Naive thymus-derived CD4-positive, alpha-beta T cell (primary cell): ENCODE results near the gene NDUFB5. TPM values are rescaled to one million over a fixed set of nuclear protein-coding genes. Genes with fewer than 3 reads are reported as not detected.

Source experiments
- ATAC-seq: fragments of 150-1000 bp; cut with Tn5 transposase; 2 replicates; pipeline ENCODE4 v1.10.0; 2021; ENCODE audit warnings: mild to moderate bottlenecking, moderate library complexity
- CTCF ChIA-PET: fragments of 350-600 bp; sonication (Branson Sonifier 250); formaldehyde crosslinking; loops from one replicate; lab custom pipeline; 2021; ENCODE audit warnings: antibody characterized with exemption; lab: Charles Lee
- POLR2A ChIA-PET: fragments of 350-600 bp; sonication (Branson Sonifier 250); formaldehyde crosslinking; loops from one replicate; lab custom pipeline; 2021; ENCODE audit warnings: antibody characterized with exemption, inconsistent platforms; lab: Charles Lee
- DNase-seq, 9 donors: peaks; one replicate each; pipeline versions ENCODE4 v3.0.0 to v3.0.0-alpha.2; 2020 to 2022; ENCODE audit warnings: mixed read lengths in 1 of 9
- H3K27ac ChIP-seq: one replicate; pipeline ENCODE4 v1.7.0; 2013; ENCODE audit warnings: mild to moderate bottlenecking, low read depth, low read length, moderate library complexity
- H3K27me3 ChIP-seq, 2 donors: one replicate each; pipeline ENCODE4 v1.7.0; 2013; ENCODE audit warnings: low read length in 2 of 2, mild to moderate bottlenecking in 2 of 2, moderate library complexity in 2 of 2; ENCODE audit not compliant: control insufficient read depth in 2 of 2, insufficient read depth in 2 of 2
- H3K36me3 ChIP-seq, 3 experiments: 1 replicate in 2 of 3; 2 replicates in 1 of 3; pipeline ENCODE4 v1.7.0; 2013; ENCODE audit warnings: low read length in 3 of 3, mild to moderate bottlenecking in 3 of 3, moderate library complexity in 1 of 3; ENCODE audit not compliant: insufficient read depth in 3 of 3, control insufficient read depth in 2 of 3
- H3K4me1 ChIP-seq, 2 donors: one replicate each; pipeline ENCODE4 v1.7.0; 2013; ENCODE audit warnings: low read length in 2 of 2, mild to moderate bottlenecking in 2 of 2, moderate library complexity in 1 of 2; ENCODE audit not compliant: control insufficient read depth in 2 of 2, insufficient read depth in 2 of 2
- H3K4me3 ChIP-seq: 2 replicates; pipeline ENCODE4 v1.7.0; 2013; ENCODE audit warnings: mild to moderate bottlenecking, low read length
- H3K9me3 ChIP-seq, 3 experiments: 1 replicate in 2 of 3; 2 replicates in 1 of 3; pipeline ENCODE4 v1.7.0; 2013; ENCODE audit warnings: low read length in 3 of 3; ENCODE audit not compliant: control insufficient read depth in 2 of 3
- H3K27ac Mint-ChIP-seq, 9 donors: one replicate each; pipeline ENCODE4 v1.8.0; 2020 to 2022; ENCODE audit warnings: mixed read lengths in 9 of 9, mild to moderate bottlenecking in 8 of 9, moderate library complexity in 5 of 9, inconsistent platforms in 2 of 9
- H3K27me3 Mint-ChIP-seq, 5 donors: one replicate each; pipeline ENCODE4 v1.8.0; 2021 to 2022; ENCODE audit warnings: mixed read lengths in 5 of 5, mild to moderate bottlenecking in 1 of 5
- H3K36me3 Mint-ChIP-seq, 5 donors: one replicate each; pipeline ENCODE4 v1.8.0; 2020 to 2022; ENCODE audit warnings: mixed read lengths in 5 of 5, mild to moderate bottlenecking in 3 of 5, inconsistent platforms in 1 of 5
- H3K4me1 Mint-ChIP-seq, 7 donors: one replicate each; pipeline ENCODE4 v1.8.0; 2020 to 2022; ENCODE audit warnings: mixed read lengths in 7 of 7, mild to moderate bottlenecking in 3 of 7, inconsistent platforms in 1 of 7
- H3K4me3 Mint-ChIP-seq, 10 donors: one replicate each; pipeline ENCODE4 v1.8.0; 2020 to 2022; ENCODE audit warnings: mild to moderate bottlenecking in 10 of 10, mixed read lengths in 10 of 10, moderate library complexity in 6 of 10, inconsistent platforms in 2 of 10
- H3K9me3 Mint-ChIP-seq, 11 donors: one replicate each; pipeline ENCODE4 v1.8.0; 2020 to 2022; ENCODE audit warnings: mixed read lengths in 11 of 11, mild to moderate bottlenecking in 4 of 11, inconsistent platforms in 1 of 11, moderate library complexity in 1 of 11
- intact Hi-C, 2 donors: fragments of 100-400 bp; cut with micrococcal nuclease; formaldehyde crosslinking; loops; one replicate each; pipeline ENCODE4 v1.15.1; 2023
- polyA plus RNA-seq, 2 donors: library from polyadenylated mRNA; unstranded; fragments of 300-500 nt; fragmentation: Illumina TruSeq; gene quantifications; one replicate each; pipeline ENCODE4 v1.2.3, GENCODE V29; 2021
- total RNA-seq, 6 experiments: library from RNA in 5 of 6; stranded (reverse) in 5 of 6; gene quantifications; 1 replicate in 5 of 6; 2 replicates in 1 of 6; pipeline ENCODE4 v1.2.3 and lab custom pipeline; 2021 to 2026

Gene NDUFB5
- total RNA-seq (10 to 100 TPM; 33.4 to 80.2 (median 62.8) TPM), polyA plus RNA-seq (100 to 1,000 TPM in 1 of 2 donors, 10 to 100 TPM in 1; 45.7 to 105 TPM), total RNA-seq (lab: John Stamatoyannopoulos, UW) (7.0 reads per million, percentile 29 among the genes with 10 or more reads in this experiment)

- peak within 1 kb of the TSS; percentile 98 to 100 (median 99) for H3K27ac Mint-ChIP-seq
- ATAC-seq (peak; percentile 100), DNase-seq (peak; percentile 76 to 95 (median 92))
- Histone ChIP-seq H3K9me3 (no peaks in the 10 kb centered on the region), H3K27ac (peak within 1 kb of the TSS; percentile 90), H3K36me3 (peaks cover 0 to 34% (median 5%) of the 10 kb centered on the region in 3 experiments), H3K27me3 (no peaks in the 10 kb centered on the region), H3K4me1 (peaks cover 15 to 25% of the 10 kb centered on the region in 2 donors), H3K4me3 (peak within 1 kb of the TSS; percentile 95)
- H3K4me3 Mint-ChIP-seq, result peak within 1 kb of the TSS; percentile 95 to 99 (median 99)
- peaks cover 23 to 65% (median 46%) of the 10 kb centered on the region in 7 donors for H3K4me1 Mint-ChIP-seq
- no peaks in the 10 kb centered on the region for H3K9me3 Mint-ChIP-seq
- H3K27me3 Mint-ChIP-seq, result no peaks in the 10 kb centered on the region
- peaks cover 2 to 19% (median 11%) of the 10 kb centered on the region in 5 donors for H3K36me3 Mint-ChIP-seq
- CTCF ChIA-PET, result interaction anchor here (0.6 to 1.3 kb wide), 2 partner anchors 530 to 1000 kb away, joined by 3 to 4 read pairs; no protein-coding TSS in a partner anchor
- POLR2A ChIA-PET, result interaction anchor here (0.6 to 1.9 kb wide), 9 partner anchors 10 to 457 kb away, joined by 3 to 13 read pairs (median 4); partner anchors contain the start of genes ACTL6A and PIK3CA
- intact Hi-C loops, result loop anchor here (1.0 to 2.0 kb wide), 10 partner anchors 42 to 1308 kb away; partner anchors contain the start of genes ACTL6A (in 2 of the 2), FXR1 (in 2 of the 2), MFN1 (in 2 of the 2) and ZNF639 (in 2 of the 2)
These were observed at the start of gene NDUFB5, which contains the start of gene MRPL47 for GRCh38 chr3:179604321-179605078. TSS of gene NDUFB5 (plus strand) at chr3:179604794. CDS start at chr3:179604816, 22 bp downstream. TSS of gene MRPL47 (minus strand) at chr3:179604638. CDS start at chr3:179604624, 14 bp downstream.

- no peaks in the 10 kb centered on the region for H3K9me3 ChIP-seq
- DNase-seq (peak in 5 of 9 donors; percentile 11 to 42 (median 17)), ATAC-seq (no peak)
- no peak overlapping the region for H3K27ac Mint-ChIP-seq
- ChIA-PET POLR2A (no interaction called here), CTCF (no interaction called here)
- peaks cover 3 to 18% (median 11%) of the 10 kb centered on the region in 7 donors for H3K4me1 Mint-ChIP-seq
- H3K9me3 Mint-ChIP-seq, result no peaks in the 10 kb centered on the region
- H3K36me3 Mint-ChIP-seq, result no peaks in the 10 kb centered on the region
- H3K4me3 Mint-ChIP-seq, result no peak overlapping the region
- no peaks in the 10 kb centered on the region for H3K27me3 ChIP-seq
- peaks cover 0 to 14% (median 0%) of the 10 kb centered on the region in 5 donors for H3K27me3 Mint-ChIP-seq
- no peak overlapping the region for H3K27ac ChIP-seq
- intact Hi-C loops, result loop anchor here (1.0 to 2.0 kb wide), 6 partner anchors 113 to 1122 kb away; no protein-coding TSS in a partner anchor
- peaks cover 3% of the 10 kb centered on the region in 2 donors for H3K4me1 ChIP-seq
- H3K4me3 ChIP-seq, result no peak overlapping the region
- peaks cover 0 to 8% (median 0%) of the 10 kb centered on the region in 3 experiments for H3K36me3 ChIP-seq
These were observed 45.7 kb upstream of the NDUFB5 start for GRCh38 chr3:179558742-179559364.

- no peak overlapping the region for H3K27ac ChIP-seq
- ChIA-PET POLR2A (no interaction called here), CTCF (no interaction called here)
- no peak for ATAC-seq
- H3K27ac Mint-ChIP-seq, result no peak overlapping the region
- H3K4me1 Mint-ChIP-seq, result peaks cover 10 to 38% (median 29%) of the 10 kb centered on the region in 7 donors
- H3K4me3 ChIP-seq, result no peak overlapping the region
- no peaks in the 10 kb centered on the region for H3K9me3 ChIP-seq
- H3K9me3 Mint-ChIP-seq, result no peaks in the 10 kb centered on the region
- no peaks in the 10 kb centered on the region for H3K36me3 Mint-ChIP-seq
- H3K36me3 ChIP-seq, result peaks cover 0 to 8% (median 0%) of the 10 kb centered on the region in 3 experiments
- H3K27me3 Mint-ChIP-seq, result peaks cover 0 to 14% (median 0%) of the 10 kb centered on the region in 5 donors
- intact Hi-C loops, result loop anchor here (5.0 to 10.0 kb wide), 5 partner anchors 108 to 1563 kb away; partner anchors contain the start of genes DNAJC19 (in 2 of the 2), FXR1 (in 1 of the 2) and GNB4 (in 1 of the 2)
- H3K4me3 Mint-ChIP-seq, result no peak overlapping the region
- H3K4me1 ChIP-seq, result peaks cover 10% of the 10 kb centered on the region in 2 donors
- no peaks in the 10 kb centered on the region for H3K27me3 ChIP-seq
- no peak for DNase-seq
These were observed 43.8 kb upstream of the NDUFB5 start for GRCh38 chr3:179560791-179561190.

GRCh38 chr3:179562591-179563270 lies 41.9 kb upstream of the NDUFB5 start, which contains the start of gene ACTL6A:
TSS of gene ACTL6A (plus strand) at chr3:179562926. CDS start at chr3:179563093, 167 bp downstream.
- Histone ChIP-seq H3K36me3 (peaks cover 0 to 8% (median 0%) of the 10 kb centered on the region in 3 experiments), H3K27ac (peak within 1 kb of the TSS; percentile 78), H3K27me3 (no peaks in the 10 kb centered on the region), H3K4me3 (peak within 1 kb of the TSS; percentile 73), H3K4me1 (peaks cover 10% of the 10 kb centered on the region in 2 donors), H3K9me3 (no peaks in the 10 kb centered on the region)
- H3K4me3 Mint-ChIP-seq, result peak within 1 kb of the TSS; percentile 91 to 100 (median 99)
- POLR2A ChIA-PET, result interaction anchor here (0.6 to 2.3 kb wide), 7 partner anchors 22 to 414 kb away, joined by 3 to 13 read pairs (median 4); partner anchors contain the start of genes MFN1, MRPL47, NDUFB5 and USP13
- DNase-seq (peak; percentile 86 to 98 (median 96)), ATAC-seq (peak; percentile 96)
- no peaks in the 10 kb centered on the region for H3K9me3 Mint-ChIP-seq
- CTCF ChIA-PET, result interaction anchor here (0.6 to 0.7 kb wide), 2 partner anchors 213 to 493 kb away, joined by 3 read pairs; no protein-coding TSS in a partner anchor
- H3K27me3 Mint-ChIP-seq, result peaks cover 0 to 13% (median 0%) of the 10 kb centered on the region in 5 donors
- H3K27ac Mint-ChIP-seq, result peak within 1 kb of the TSS; percentile 86 to 98 (median 95)
- H3K36me3 Mint-ChIP-seq, result no peaks in the 10 kb centered on the region
- intact Hi-C loops, result loop anchor here (1.0 to 10.0 kb wide), 19 partner anchors 42 to 1565 kb away; partner anchors contain the start of genes DNAJC19 (in 2 of the 2), GNB4 (in 2 of the 2), MFN1 (in 2 of the 2) and MRPL47 (in 2 of the 2)
- peaks cover 13 to 49% (median 33%) of the 10 kb centered on the region in 7 donors for H3K4me1 Mint-ChIP-seq

- no peaks in the 10 kb centered on the region for H3K27me3 ChIP-seq
- DNase-seq (peak; percentile 39 to 69 (median 52)), ATAC-seq (peak; percentile 59)
- H3K4me1 ChIP-seq, result peaks cover 10% of the 10 kb centered on the region in 2 donors
- Mint-ChIP-seq H3K27me3 (peaks cover 0 to 10% (median 0%) of the 10 kb centered on the region in 5 donors), H3K4me3 (peak overlapping the region; percentile 91 to 100 (median 98)), H3K36me3 (no peaks in the 10 kb centered on the region), H3K9me3 (no peaks in the 10 kb centered on the region), H3K27ac (peak overlapping the region; percentile 68 to 98 (median 92)), H3K4me1 (peaks cover 13 to 51% (median 34%) of the 10 kb centered on the region in 7 donors)
- peak overlapping the region; percentile 78 for H3K27ac ChIP-seq
- ChIA-PET CTCF (no interaction called here), POLR2A (interaction anchor here (1.2 to 2.3 kb wide), 3 partner anchors 41 to 414 kb away, joined by 5 to 13 read pairs (median 8); partner anchors contain the start of genes MFN1, MRPL47 and NDUFB5)
- H3K4me3 ChIP-seq, result peak overlapping the region; percentile 61
- intact Hi-C loops, result loop anchor here (1.0 to 10.0 kb wide), 8 partner anchors 46 to 1566 kb away; partner anchors contain the start of genes DNAJC19 (in 2 of the 2), TTC14 (in 2 of the 2), FXR1 (in 1 of the 2) and GNB4 (in 1 of the 2)
- peaks cover 0 to 8% (median 0%) of the 10 kb centered on the region in 3 experiments for H3K36me3 ChIP-seq
- H3K9me3 ChIP-seq, result no peaks in the 10 kb centered on the region
These were observed 41.3 kb upstream of the NDUFB5 start for GRCh38 chr3:179563271-179563783.
